IMR-90 (cell line): Measurements from ENCODE around the gene SLC6A12. TPM values are rescaled to one million over a fixed set of nuclear protein-coding genes. Genes with fewer than 3 reads are reported as not detected.

Experiments
- ATAC-seq: fragments of 200-7000 bp; cut with Tn5 transposase; 2 replicates; pipeline ENCODE4 v1.9.1; 2020; ENCODE audit warnings: low read depth, mild to moderate bottlenecking, moderate library complexity
- Bru-seq: library from RNA; stranded (reverse); fragments of 400-500 nt; gene quantifications from one replicate; lab custom pipeline; 2021; lab: Mats Ljungman, UMichigan
- BruChase-seq, 2 experiments: library from RNA; stranded (reverse); fragments of 400-500 nt; gene quantifications; one replicate each; lab custom pipeline; 2021; lab: Mats Ljungman, UMichigan
- BruUV-seq: library from RNA; stranded (reverse); fragments of 400-500 nt; replicated peaks from 2 replicates; lab custom pipeline; 2021; lab: Mats Ljungman, UMichigan
- CTCF ChIA-PET: fragments of 300-600 bp; formaldehyde crosslinking; extraction: SDS; loops from one replicate; lab custom pipeline; 2021; ENCODE audit warnings: antibody characterized with exemption; lab: Yijun Ruan, JAX
- POLR2A ChIA-PET: fragments of 300-600 bp; sonication (Branson Sonifier 250); formaldehyde crosslinking; loops from one replicate; lab custom pipeline; 2022; ENCODE audit warnings: antibody characterized with exemption; ENCODE audit not compliant: unreplicated experiment; lab: Charles Lee
- DNase-seq: peaks from one replicate; pipeline ENCODE4 v3.0.0; 2013
- H2AFZ ChIP-seq: replicated peaks from 2 replicates; pipeline ENCODE3; 2013; ENCODE audit warnings: low read length, mild to moderate bottlenecking; ENCODE audit not compliant: poor library complexity
- H2AK5ac ChIP-seq: 2 replicates; pipeline ENCODE4 v1.6.1; 2013; ENCODE audit warnings: low read depth, low read length, inconsistent platforms
- H2AK9ac ChIP-seq: replicated peaks from 2 replicates; pipeline ENCODE3; 2013; ENCODE audit warnings: mild to moderate bottlenecking, low read depth, low read length, moderate library complexity; ENCODE audit not compliant: poor library complexity
- H2BK120ac ChIP-seq: 2 replicates; pipeline ENCODE4 v1.6.1; 2013; ENCODE audit warnings: low read depth, low read length, inconsistent platforms
- H2BK15ac ChIP-seq: 3 replicates; pipeline ENCODE4 v1.6.1; 2013; ENCODE audit warnings: low read depth, low read length, inconsistent platforms
- H2BK20ac ChIP-seq: 2 replicates; pipeline ENCODE4 v1.6.1; 2013; ENCODE audit warnings: low read depth, mild to moderate bottlenecking, inconsistent platforms, low read length, moderate library complexity
- H2BK5ac ChIP-seq: 2 replicates; pipeline ENCODE4 v1.6.1; 2013; ENCODE audit warnings: mild to moderate bottlenecking, low read depth, low read length, inconsistent platforms; ENCODE audit not compliant: poor library complexity, severe bottlenecking
- H3K14ac ChIP-seq: replicated peaks from 2 replicates; pipeline ENCODE4 v1.6.1; 2013; ENCODE audit warnings: low read depth, low read length, inconsistent platforms
- H3K18ac ChIP-seq: 2 replicates; pipeline ENCODE4 v1.6.1; 2013; ENCODE audit warnings: low read depth, low read length, control low read depth
- H3K23ac ChIP-seq: 2 replicates; pipeline ENCODE4 v1.6.1; 2013; ENCODE audit warnings: low read depth, low read length, inconsistent platforms
- H3K27ac ChIP-seq: 2 replicates; pipeline ENCODE4 v1.5.1; 2013; ENCODE audit warnings: mild to moderate bottlenecking, control low read depth, low read length; ENCODE audit not compliant: insufficient read depth
- H3K27me3 ChIP-seq: 2 replicates; pipeline ENCODE4 v1.6.1; 2013; ENCODE audit warnings: low read length; ENCODE audit not compliant: control insufficient read depth, insufficient read depth
- H3K36me3 ChIP-seq: 2 replicates; pipeline ENCODE4 v1.6.1; 2013; ENCODE audit warnings: low read length, mixed read lengths; ENCODE audit not compliant: control insufficient read depth, insufficient read depth
- H3K4ac ChIP-seq: 2 replicates; pipeline ENCODE4 v1.6.1; 2013; ENCODE audit warnings: low read depth, low read length, inconsistent platforms
- H3K4me1 ChIP-seq: 2 replicates; pipeline ENCODE4 v1.6.1; 2013; ENCODE audit warnings: low read length, mixed read lengths; ENCODE audit not compliant: control insufficient read depth, insufficient read depth
- H3K4me2 ChIP-seq: 2 replicates; pipeline ENCODE4 v1.6.1; 2013; ENCODE audit warnings: low read depth, mild to moderate bottlenecking, control low read depth, low read length, moderate library complexity
- H3K4me3 ChIP-seq: 2 replicates; pipeline ENCODE4 v1.5.1; 2013; ENCODE audit warnings: low read depth, mild to moderate bottlenecking, control low read depth, low read length, moderate library complexity; ENCODE audit not compliant: insufficient read depth
- H3K56ac ChIP-seq: 2 replicates; pipeline ENCODE4 v1.6.1; 2013; ENCODE audit warnings: low read length, inconsistent platforms; ENCODE audit not compliant: insufficient read depth; ENCODE audit errors: extremely low read depth
- H3K79me1 ChIP-seq, 2 experiments: 2 replicates each; pipeline ENCODE4 v1.6.1; 2013; ENCODE audit warnings: low read length in 2 of 2, inconsistent platforms in 1 of 2, low read depth in 1 of 2
- H3K9ac ChIP-seq: 2 replicates; pipeline ENCODE4 v1.6.1; 2013; ENCODE audit warnings: low read depth, low read length, control low read depth
- H3K9me1 ChIP-seq: 2 replicates; pipeline ENCODE4 v1.6.1; 2013; ENCODE audit warnings: low read length, inconsistent platforms; ENCODE audit not compliant: insufficient read depth
- H3K9me3 ChIP-seq: 2 replicates; pipeline ENCODE4 v1.6.1; 2013; ENCODE audit warnings: low read length; ENCODE audit not compliant: control insufficient read depth, insufficient read depth
- H4K20me1 ChIP-seq: 2 replicates; pipeline ENCODE4 v1.6.1; 2013; ENCODE audit warnings: low read length, inconsistent platforms; ENCODE audit not compliant: insufficient read depth
- H4K5ac ChIP-seq: 2 replicates; pipeline ENCODE4 v1.6.1; 2013; ENCODE audit warnings: mild to moderate bottlenecking, low read depth, low read length, control low read depth
- H4K8ac ChIP-seq, 2 experiments: 2 replicates each; pipeline ENCODE4 v1.6.1; 2013; ENCODE audit warnings: low read depth in 2 of 2, low read length in 2 of 2, control low read depth in 1 of 2, inconsistent platforms in 1 of 2
- H4K91ac ChIP-seq: 2 replicates; pipeline ENCODE4 v1.6.1; 2013; ENCODE audit warnings: low read depth, low read length, inconsistent platforms; ENCODE audit not compliant: insufficient read depth
- BHLHE40 ChIP-seq: fragments of 150-350 bp; IDR thresholded peaks from 2 replicates; pipeline ENCODE4 v1.6.1; 2016; ENCODE audit warnings: mild to moderate bottlenecking, low read depth, low read length
- CEBPB ChIP-seq: IDR thresholded peaks from 2 replicates; pipeline ENCODE4 v1.6.1; 2012; ENCODE audit warnings: low read depth, low read length, improper control_type of control experiment
- CHD1 ChIP-seq: IDR thresholded peaks from 2 replicates; pipeline ENCODE4 v1.6.1; 2012; ENCODE audit warnings: low read depth, low read length, improper control_type of control experiment
- CTCF ChIP-seq: conservative IDR thresholded peaks from 2 replicates; pipeline ENCODE4 v1.5.1; 2012; ENCODE audit warnings: mild to moderate bottlenecking, low read depth, low read length, improper control_type of control experiment
- FOS ChIP-seq: fragments of 150-350 bp; IDR thresholded peaks from 2 replicates; pipeline ENCODE4 v1.6.1; 2016; ENCODE audit warnings: low read depth, low read length
- MAFK ChIP-seq: IDR thresholded peaks from 2 replicates; pipeline ENCODE4 v1.6.1; 2012; ENCODE audit warnings: low read depth, low read length, improper control_type of control experiment
- MAZ ChIP-seq: IDR thresholded peaks from 2 replicates; pipeline ENCODE4 v1.6.1; 2012; ENCODE audit warnings: low read depth, mild to moderate bottlenecking, low read length, improper control_type of control experiment, moderate library complexity, borderline replicate concordance
- MXI1 ChIP-seq: IDR thresholded peaks from 2 replicates; pipeline ENCODE4 v1.6.1; 2012; ENCODE audit warnings: low read depth, mild to moderate bottlenecking, low read length, moderate library complexity, borderline replicate concordance
- NFE2L2 ChIP-seq: fragments of 150-350 bp; IDR thresholded peaks from 2 replicates; pipeline ENCODE4 v1.6.1; 2016; ENCODE audit warnings: low read depth, mild to moderate bottlenecking, low read length
- POLR2A ChIP-seq: IDR thresholded peaks from 2 replicates; pipeline ENCODE4 v1.6.1; 2012; ENCODE audit warnings: mild to moderate bottlenecking, low read depth, low read length
- RAD21 ChIP-seq: IDR thresholded peaks from 2 replicates; pipeline ENCODE4 v1.6.1; 2012; ENCODE audit warnings: low read length, improper control_type of control experiment
- RCOR1 ChIP-seq: IDR thresholded peaks from 2 replicates; pipeline ENCODE4 v1.6.1; 2012; ENCODE audit warnings: mild to moderate bottlenecking, low read length, improper control_type of control experiment; ENCODE audit not compliant: insufficient replicate concordance
- SMC3 ChIP-seq: fragments of 150-350 bp; IDR thresholded peaks from 2 replicates; pipeline ENCODE4 v1.6.1; 2016; ENCODE audit warnings: low read depth, mild to moderate bottlenecking, antibody characterized with exemption, low read length, moderate library complexity
- WGBS, 2 experiments: methylation state at CpG; one replicate each; pipeline versions ENCODE4 v1.1.5 to v1.1.7; 2013; ENCODE audit warnings: missing lambda C conversion rate in 2 of 2; ENCODE audit not compliant: insufficient read length in 1 of 2; ENCODE audit errors: extremely low coverage in 2 of 2; 5-methylcytosine and 5-hydroxymethylcytosine counted together
- dilution Hi-C: fragments of 300-500 bp; cut with HindIII; formaldehyde crosslinking; loops from one replicate; pipeline ENCODE4 v1.14.3; 2018; ENCODE audit warnings: low sequenced_read_pairs; ENCODE audit not compliant: unreplicated experiment
- in situ Hi-C: fragments of 300-500 bp; cut with MboI; formaldehyde crosslinking; loops from 3 replicates; pipeline ENCODE4 v1.14.3; 2019; ENCODE audit warnings: low sequenced_read_pairs, inconsistent platforms, mixed read lengths
- intact Hi-C: fragments of 100-400 bp; cut with micrococcal nuclease; formaldehyde crosslinking; loops from 2 replicates; pipeline ENCODE4 v1.10.0; 2022
- long read RNA-seq: library from polyadenylated mRNA; unstranded; transcript quantifications from one replicate; pipeline ENCODE4 v2.0.0, GENCODE V29; 2021; ENCODE audit not compliant: unreplicated experiment
- polyA plus RNA-seq, 3 experiments: library from polyadenylated mRNA; depleted of rRNA; stranded (reverse); fragments of >200 nt; gene quantifications; 2 replicates each; pipeline ENCODE4 v1.2.3, GENCODE V29; 2012; ENCODE audit warnings: low replicate concordance in 1 of 3
- total RNA-seq: library from RNA; depleted of rRNA; stranded (reverse); fragments of >200 nt; gene quantifications from 2 replicates; pipeline ENCODE4 v1.2.3, GENCODE V29; 2012; rRNA removed
- TF ChIP-seq, protein P1 (sequence below): fragments of 150-350 bp; IDR thresholded peaks from 2 replicates; pipeline ENCODE4 v1.6.1; 2016; ENCODE audit warnings: low read depth, mild to moderate bottlenecking, low read length, moderate library complexity, borderline replicate concordance

Gene SLC6A12
- total RNA-seq (not detected in 2 replicates), polyA plus RNA-seq (2012; rRNA removed) (not detected in 2 replicates), Bru-seq, nascent RNA (percentile 9 among the genes with signal in this experiment), BruChase-seq, experiment 1, labeled RNA remaining after a 6-hour chase (percentile 12 among the genes with signal in this experiment), BruChase-seq, experiment 2, labeled RNA remaining after a 2-hour chase (percentile 7 among the genes with signal in this experiment)
- polyA plus RNA-seq (2012; cell fraction: cytosol; rRNA removed): 0.01 TPM in 1 of 2 replicates, not detected in the other
- 0.10 TPM in 1 of 2 replicates, not detected in the other for polyA plus RNA-seq (2012; cell fraction: nucleus; rRNA removed; ENCODE audit: low replicate concordance)
- long read RNA-seq: 0 reads

GRCh38 chr12:214003-214741, at the start of gene SLC6A12:
SLC6A12 (minus strand) TSS chr12:214157; CDS start chr12:209986, 4,171 bp downstream.
- no peaks in the 10 kb centered on the region for H3K9me3 ChIP-seq
- no TSS peak for BruUV-seq
- CTCF ChIA-PET: no interaction called here
- no peak within 1 kb of the TSS for H3K56ac ChIP-seq
- no peak within 1 kb of the TSS for H3K23ac ChIP-seq
- H4K8ac ChIP-seq: no peak within 1 kb of the TSS
- DNase-seq (no peak), ATAC-seq (no peak; the same call in 1 of the 2 replicates)
- no peak within 1 kb of the TSS for H3K4ac ChIP-seq
- no peak within 1 kb of the TSS for H2BK120ac ChIP-seq
- H3K27me3 ChIP-seq: peaks cover 72% of the 10 kb centered on the region
- H3K4me2 ChIP-seq: no peak within 1 kb of the TSS
- H2BK5ac ChIP-seq: no peak within 1 kb of the TSS
- no peak within 1 kb of the TSS for H3K4me3 ChIP-seq
- H3K18ac ChIP-seq: no peak within 1 kb of the TSS
- in situ Hi-C loops (no loop called here), dilution Hi-C loops (no loop called here), intact Hi-C loops (no loop called here)
- H3K14ac ChIP-seq: no peak within 1 kb of the TSS
- no peak within 1 kb of the TSS for H3K9ac ChIP-seq
- H3K79me1 ChIP-seq: no peaks in the 10 kb centered on the region
- no peak within 1 kb of the TSS for H3K27ac ChIP-seq
- H2BK15ac ChIP-seq: no peak within 1 kb of the TSS
- H3K4me1 ChIP-seq: peaks cover 2% of the 10 kb centered on the region; the same call in 1 of the 2 replicates
- H3K9me1 ChIP-seq: no peaks in the 10 kb centered on the region
- H2AK9ac ChIP-seq: peak within 1 kb of the TSS; percentile 24
- no peaks in the 10 kb centered on the region; the same call in 1 of the 2 replicates for H4K20me1 ChIP-seq
- H2AK5ac ChIP-seq: no peak within 1 kb of the TSS
- H2BK20ac ChIP-seq: no peak within 1 kb of the TSS; the same call in 1 of the 2 replicates
- no peak within 1 kb of the TSS for H4K5ac ChIP-seq
- H4K91ac ChIP-seq: no peak within 1 kb of the TSS
- 41% methylated on average over 4 of the region's 14 CpGs; no CpG with 5 or more reads in 1 of the 2 experiments for WGBS, 2 experiments
- peak within 1 kb of the TSS; percentile 43 for H2AFZ ChIP-seq
- POLR2A ChIA-PET: no interaction called here
- no peaks in the 10 kb centered on the region for H3K36me3 ChIP-seq
- no peak for TF ChIP-seq RCOR1
- TF ChIP-seq SMC3: no peak
- no peak for TF ChIP-seq BHLHE40
- no peak for TF ChIP-seq CEBPB
- TF ChIP-seq NFE2L2: no peak
- TF ChIP-seq MXI1: no peak
- no peak for TF ChIP-seq CHD1
- TF ChIP-seq POLR2A: no peak
- no peak for TF ChIP-seq CTCF
- no peak for TF ChIP-seq FOS
- no peak for TF ChIP-seq MAZ
- TF ChIP-seq MAFK: no peak
- no peak for TF ChIP-seq RAD21
- TF ChIP-seq, protein P1, sequence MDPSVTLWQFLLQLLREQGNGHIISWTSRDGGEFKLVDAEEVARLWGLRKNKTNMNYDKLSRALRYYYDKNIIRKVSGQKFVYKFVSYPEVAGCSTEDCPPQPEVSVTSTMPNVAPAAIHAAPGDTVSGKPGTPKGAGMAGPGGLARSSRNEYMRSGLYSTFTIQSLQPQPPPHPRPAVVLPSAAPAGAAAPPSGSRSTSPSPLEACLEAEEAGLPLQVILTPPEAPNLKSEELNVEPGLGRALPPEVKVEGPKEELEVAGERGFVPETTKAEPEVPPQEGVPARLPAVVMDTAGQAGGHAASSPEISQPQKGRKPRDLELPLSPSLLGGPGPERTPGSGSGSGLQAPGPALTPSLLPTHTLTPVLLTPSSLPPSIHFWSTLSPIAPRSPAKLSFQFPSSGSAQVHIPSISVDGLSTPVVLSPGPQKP: no peak
